HG03095 (cell line): ENCODE results near the gene PHETA1.

Experiments
- ATAC-seq: cut with Tn5 transposase; IDR thresholded peaks from one replicate; pipeline ENCODE4 v1.9.1; 2021; ENCODE audit warnings: moderate library complexity; ENCODE audit not compliant: unreplicated experiment

Gene PHETA1

DNA sequence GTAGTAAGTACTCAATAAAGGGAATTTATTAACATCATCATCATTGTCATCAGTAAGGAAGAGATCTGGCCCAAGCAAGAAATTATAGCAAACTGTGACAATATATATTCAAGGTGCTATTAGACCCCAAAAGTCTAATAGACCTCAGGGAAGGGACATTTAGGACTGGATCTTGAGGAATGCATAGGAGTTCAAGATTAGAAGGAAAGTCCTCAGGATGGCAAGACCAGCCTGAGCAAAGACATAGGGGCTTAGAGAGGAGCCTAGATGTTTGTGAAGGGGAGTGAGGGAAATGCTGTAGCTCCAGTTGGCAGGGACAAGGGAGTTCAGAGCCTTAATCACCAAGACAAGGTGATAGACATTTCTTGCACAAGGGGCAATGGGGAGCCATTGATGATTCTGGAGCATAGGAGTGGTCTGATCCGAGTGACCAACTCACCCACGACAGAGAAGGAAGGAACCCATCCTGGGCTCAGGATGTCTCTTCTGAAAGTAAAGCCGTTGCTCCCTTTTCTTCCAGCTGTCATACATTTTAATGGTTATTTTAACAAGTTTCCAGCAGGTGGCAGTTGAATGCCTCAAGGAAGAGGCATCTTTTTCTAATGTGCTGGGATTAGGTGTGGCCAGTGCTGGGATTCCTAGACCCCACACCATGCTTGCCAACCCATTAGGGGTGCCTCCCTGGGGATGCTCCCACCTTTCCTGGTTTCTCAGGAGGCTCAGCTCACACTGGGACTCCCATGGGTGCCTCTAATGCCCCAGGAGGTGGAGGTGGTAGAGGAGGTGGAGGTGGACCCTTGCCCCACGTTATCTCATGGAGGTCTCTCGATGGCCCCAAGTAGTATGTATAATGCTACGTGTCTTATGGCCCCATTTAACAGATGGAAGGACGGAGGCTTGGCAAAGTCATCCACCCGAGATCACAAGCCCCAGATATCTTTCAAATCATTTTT, 37.8 kb downstream of the PHETA1 start:
- ATAC-seq: no peak

DNA sequence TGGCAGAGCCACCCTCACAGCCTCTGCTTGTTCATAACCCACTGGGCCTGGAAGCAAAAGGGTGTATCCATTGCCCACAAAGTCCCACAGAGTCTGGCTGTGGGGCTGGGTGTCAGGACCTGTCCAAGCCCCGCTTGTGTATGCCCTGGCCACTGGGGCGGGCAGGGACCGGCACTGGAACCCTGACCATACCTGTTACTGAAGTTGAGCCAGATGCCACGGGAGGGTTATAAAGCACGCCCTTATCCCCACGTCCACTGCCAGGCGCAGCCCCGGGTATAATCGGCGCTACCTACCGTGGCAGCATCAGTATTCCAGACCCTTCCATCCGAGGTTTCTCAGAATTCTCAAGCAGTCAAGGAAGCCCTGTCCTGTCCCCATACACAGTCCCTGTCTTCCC, 40.8 kb downstream of the PHETA1 start:
- no peak for ATAC-seq

DNA sequence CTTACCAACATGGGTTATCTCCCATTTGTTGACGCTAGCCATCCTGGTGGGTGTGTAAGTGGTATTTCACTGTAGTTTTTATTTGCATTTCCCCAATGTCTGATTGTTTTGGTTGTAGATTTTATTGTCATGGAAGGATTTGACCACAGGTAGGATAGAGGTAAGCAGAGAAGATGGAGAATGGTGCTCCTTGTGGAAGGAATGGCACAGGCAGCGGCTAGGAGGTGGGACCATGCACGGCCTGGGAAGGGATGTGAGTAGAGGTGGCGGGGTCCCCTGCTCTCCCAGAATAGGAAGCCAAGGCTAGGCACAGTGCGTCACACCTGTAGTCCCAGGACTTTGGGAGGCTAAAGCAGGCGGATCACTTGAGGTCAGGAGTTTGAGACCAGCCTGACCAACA, 41.4 kb downstream of the PHETA1 start:
- no peak for ATAC-seq

DNA sequence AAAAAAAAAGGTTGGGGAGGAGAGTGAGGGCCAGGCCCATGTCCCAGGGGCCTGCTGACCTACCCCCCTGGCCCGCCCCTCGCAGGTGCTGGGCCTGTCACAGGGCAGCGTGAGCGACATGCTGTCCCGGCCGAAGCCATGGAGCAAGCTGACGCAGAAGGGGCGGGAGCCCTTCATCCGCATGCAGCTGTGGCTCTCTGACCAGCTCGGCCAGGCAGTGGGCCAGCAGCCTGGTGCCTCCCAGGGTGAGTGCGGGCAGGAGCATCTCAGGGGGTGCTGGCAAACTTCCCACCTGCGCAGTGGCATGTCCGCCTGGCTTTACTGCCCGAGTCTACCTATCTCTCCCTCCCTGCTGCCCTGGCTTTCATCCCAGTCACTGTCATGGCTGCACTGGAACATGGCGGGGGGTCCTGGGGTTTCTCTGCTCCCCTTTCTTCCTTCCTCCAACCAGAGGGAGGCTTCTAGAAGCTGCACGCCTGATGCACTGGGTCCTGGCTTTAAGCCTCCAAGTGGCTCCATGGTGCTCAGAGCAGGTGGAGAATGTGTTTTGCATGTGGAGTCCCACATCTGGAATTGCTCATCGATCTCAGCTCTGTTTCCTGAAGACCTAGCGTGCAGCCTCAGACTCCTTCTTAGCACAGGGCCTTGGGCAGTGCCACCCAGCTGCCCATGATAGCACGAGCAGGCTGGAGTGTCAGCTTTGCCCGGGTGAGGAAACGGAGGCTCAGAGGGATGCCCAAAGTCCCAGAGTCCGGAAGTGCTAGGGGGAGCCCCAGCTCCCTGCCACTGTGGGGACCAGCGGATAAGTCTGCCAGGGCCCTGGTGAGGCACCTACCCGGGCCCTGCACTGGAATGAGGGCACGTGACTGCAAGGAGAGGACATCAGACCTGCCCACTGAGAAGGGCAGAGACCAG, 46.3 kb downstream of the PHETA1 start:
- no peak for ATAC-seq

DNA sequence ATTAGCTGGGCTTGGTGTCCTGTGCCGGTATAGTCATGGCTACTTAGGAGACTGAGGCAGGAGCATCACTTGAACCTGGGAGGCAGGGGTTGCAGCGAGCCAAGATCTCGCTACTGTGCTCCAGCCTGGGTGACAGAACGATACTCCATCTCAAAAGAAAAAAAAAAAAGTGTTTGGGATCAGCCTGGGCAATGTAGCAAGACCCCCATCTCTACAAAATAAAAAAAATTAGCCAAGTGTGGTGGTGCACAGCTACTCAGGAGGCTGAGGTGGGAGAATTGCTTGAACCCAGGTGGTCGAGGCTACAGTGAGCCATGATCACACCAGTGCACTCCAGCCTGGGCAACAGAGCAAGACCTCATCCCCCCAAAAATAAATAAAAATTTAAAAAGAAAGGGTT, 47.6 kb downstream of the PHETA1 start:
- no peak for ATAC-seq

DNA sequence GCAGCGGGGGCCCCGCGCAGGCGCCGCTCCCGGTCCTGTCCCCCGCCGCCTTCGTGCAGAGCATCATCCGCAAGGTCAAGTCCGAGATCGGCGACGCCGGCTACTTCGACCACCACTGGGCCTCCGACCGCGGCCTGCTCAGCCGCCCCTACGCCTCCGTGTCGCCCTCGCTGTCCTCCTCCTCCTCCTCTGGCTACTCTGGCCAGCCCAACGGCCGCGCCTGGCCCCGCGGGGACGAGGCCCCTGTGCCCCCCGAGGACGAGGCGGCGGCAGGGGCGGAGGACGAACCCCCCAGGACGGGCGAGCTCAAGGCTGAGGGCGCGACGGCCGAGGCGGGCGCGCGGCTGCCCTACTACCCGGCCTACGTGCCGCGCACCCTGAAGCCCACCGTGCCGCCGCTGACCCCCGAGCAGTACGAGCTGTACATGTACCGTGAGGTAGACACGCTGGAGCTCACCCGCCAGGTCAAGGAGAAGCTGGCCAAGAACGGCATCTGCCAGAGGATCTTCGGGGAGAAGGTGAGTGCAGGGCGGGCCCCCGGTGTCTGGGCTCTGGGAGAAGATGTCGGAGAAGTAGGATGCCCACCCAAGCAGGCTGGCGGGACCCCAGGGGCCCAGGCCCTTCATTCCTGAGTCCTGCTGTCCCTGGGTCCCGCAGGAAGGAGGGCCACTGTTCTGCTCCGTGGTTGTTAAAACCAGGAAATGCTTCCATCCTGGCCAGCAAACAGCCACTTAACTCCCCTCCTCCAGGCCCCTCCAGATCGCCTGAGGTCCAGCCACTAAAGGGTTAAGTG, 48.4 kb downstream of the PHETA1 start:
- ATAC-seq: no peak

DNA sequence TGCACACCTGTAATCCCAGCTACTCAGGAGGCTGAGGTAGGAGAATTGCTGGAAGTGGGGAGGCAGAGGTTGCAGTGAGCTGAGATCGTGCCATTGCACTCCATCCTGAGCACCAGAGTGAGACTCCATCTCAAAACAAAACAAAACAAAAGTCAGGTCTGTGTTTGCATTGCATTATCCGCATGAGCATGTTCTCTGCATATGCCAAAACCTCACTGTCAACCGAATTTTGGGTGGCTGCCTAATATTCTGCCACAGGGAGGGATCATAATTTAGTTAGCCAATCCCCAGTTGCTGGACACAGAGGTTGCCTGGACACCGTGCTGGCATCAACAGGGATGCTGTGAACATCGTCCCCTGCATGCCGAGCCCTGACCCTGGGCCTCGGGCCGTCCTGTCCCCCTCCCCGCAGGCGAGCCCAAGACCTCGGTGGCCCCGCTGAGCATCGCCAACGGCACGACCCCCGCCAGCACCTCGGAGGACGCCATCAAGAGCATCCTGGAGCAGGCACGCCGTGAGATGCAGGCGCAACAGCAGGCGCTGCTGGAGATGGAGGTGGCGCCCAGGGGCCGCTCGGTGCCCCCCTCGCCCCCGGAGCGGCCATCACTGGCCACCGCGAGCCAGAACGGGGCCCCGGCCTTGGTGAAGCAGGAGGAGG, 49.2 kb downstream of the PHETA1 start:
- ATAC-seq: no peak

DNA sequence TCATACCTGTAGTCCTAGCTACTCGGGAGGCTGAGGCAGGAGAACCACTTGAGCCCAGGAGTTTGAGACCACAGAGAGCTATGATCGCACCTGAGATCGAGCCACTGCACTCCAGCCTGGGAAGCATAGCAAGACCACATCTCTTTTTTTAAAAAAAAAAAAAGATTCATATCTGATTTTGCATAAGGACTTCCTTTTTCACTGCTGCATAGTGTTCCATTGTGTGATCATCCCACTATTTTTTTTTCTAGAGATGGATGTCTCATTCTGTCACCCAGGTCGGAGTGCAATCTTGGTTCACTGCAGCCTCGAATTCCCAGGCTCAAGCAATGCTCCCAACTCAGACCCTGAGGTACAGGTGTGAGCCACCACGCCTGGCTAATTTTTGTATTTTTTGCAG, 50.4 kb downstream of the PHETA1 start:
- ATAC-seq: no peak

DNA sequence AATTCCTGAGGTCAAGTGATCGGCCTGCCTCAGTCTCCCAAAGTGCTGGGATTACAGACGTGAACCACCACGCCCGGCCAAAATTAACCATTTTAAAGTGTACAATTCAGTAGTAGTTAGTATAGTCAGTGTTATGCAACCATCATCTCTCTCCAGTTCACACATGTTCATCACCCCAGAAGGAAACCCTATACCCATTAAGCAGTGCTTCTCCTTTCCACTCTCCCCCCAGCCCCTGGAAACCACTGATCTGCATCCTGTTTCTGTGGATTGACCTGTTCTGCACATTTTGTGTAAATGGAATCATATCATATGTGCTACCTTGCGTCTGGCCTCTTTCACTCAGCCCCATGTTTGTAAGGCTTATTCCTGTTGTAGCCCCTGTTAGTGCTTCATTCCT, 52.2 kb downstream of the PHETA1 start:
- no peak for ATAC-seq

DNA sequence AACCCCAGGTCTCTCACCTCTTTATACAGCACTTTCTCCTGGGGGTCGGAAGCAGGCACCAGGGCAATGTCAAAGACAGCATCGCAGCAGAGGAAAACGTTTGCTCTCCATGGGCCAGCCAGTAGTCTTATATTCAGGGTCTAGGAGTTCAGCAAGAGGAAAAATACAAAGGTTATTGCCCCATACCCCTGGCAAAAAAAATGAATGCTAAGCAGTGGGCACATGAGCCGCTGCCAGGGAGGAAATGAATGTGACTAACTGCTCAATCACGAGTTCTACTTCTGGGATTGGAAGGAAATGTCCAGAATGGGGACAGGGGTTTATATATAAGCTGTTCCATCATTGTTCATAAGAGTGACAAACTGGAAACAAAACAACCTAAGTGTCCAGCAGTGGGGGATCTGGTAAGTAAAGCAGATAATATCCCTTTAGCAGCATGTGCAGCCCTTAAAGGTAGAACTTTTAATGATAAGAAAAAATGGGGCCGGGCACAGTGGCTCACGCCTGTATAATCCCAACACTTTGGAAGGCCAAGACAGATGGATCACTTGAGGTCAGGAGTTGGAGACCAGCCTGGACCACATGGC, 53.8 kb downstream of the PHETA1 start:
- ATAC-seq: no peak

DNA sequence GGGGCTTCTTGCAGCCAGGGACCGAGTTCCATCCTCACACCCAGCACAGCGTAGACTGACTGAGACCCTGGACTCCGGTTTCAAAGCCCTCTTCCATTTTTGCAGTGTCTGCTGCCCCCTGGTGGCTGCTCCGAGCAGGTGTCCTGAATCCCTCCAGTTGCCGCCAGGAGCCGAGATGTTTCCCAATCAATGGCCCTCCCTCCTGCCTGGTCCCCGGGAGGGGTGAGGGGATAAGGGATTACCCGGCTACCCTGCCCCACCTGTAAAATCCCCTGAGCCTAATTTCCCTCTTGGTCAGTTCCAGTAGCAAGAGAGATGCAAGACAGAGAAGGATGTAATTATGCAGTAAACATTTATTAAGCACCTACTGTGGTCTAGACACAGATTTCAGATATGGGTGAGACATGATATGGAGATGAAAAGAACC, 55.0 kb downstream of the PHETA1 start:
- ATAC-seq: no peak

DNA sequence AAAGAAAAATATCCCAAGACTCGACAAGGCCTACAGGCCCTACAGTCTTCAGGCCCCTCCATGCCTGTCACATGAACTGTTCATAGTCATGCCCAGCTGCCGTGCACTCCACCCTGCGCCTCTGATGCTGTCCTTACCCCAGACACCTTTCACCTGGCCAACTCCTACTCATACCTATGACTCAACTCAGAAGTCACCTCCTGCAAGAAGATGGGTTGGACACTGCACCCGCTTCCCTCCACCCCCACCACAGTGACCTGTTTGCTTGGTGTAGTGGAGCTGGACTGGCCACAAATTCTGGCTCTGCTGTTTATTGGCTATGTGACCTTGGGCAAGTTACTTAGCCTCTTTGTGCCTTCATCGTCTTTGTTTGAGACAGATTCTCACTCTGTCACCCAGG, 56.2 kb downstream of the PHETA1 start:
- no peak for ATAC-seq

DNA sequence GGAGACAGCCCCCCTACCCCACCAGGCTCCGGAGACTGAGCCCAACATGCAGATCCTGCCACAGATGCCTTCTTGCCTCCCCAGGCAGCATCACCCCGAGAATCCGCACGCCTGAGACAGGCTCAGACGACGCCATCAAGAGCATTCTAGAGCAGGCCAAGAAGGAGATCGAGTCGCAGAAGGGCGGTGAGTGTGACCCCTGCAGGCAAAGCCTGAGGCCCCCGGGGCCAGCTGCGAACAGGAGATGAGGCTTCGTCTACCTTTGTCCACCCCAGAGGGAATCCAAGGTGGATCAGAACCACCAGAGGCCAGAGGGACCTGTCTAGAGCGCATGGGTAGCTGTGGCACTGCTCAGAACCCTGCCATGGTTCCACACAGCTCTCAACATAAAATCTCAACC, 56.9 kb downstream of the PHETA1 start:
- no peak for ATAC-seq

DNA sequence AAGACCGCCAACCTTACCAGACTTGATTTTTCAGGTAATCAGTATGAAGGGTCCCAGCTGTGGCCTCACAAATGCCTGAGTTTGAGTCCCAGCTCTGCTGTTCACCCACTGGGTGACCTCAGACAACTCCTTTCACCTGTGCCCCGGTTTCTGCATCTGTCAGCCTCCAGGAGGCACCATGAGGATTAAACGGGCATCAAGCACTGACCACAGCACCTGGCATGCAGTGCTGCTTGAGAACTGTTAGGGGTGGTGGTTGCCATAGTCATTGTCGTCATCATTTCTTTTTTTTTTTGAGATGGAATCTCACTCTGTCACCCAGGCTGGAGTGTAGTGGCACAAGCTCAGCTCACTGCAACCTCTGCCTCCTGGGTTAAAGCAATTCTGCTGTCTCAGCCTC, 57.9 kb downstream of the PHETA1 start:
- no peak for ATAC-seq
